Body of pancreas (tissue), 4 donors: ENCODE results near the gene RHOJ. TPM values are rescaled to one million over a fixed set of nuclear protein-coding genes. Genes with fewer than 3 reads are reported as not detected.

Experiments
- ATAC-seq: fragments of 150-250 bp; one replicate; pipeline ENCODE4 v1.9.1; 2016
- DNase-seq, 4 donors: peaks; one replicate each; pipeline ENCODE4 v3.0.0-alpha.2; 2019
- H3K27ac ChIP-seq, 4 donors: fragments of 200-600 bp; sonication (generic); 1 replicate in 3 of 4; 2 replicates in 1 of 4; pipeline versions ENCODE4 v1.5.1 to v1.6.1; 2016 to 2019; ENCODE audit warnings: mild to moderate bottlenecking in 1 of 4, mixed read lengths in 1 of 4, moderate library complexity in 1 of 4
- H3K27me3 ChIP-seq, 2 donors: fragments of 200-600 bp; sonication (generic); one replicate each; pipeline ENCODE4 v1.6.0; 2016; ENCODE audit warnings: mild to moderate bottlenecking in 1 of 2
- H3K36me3 ChIP-seq, 2 donors: fragments of 200-600 bp; sonication (generic); replicated peaks in 1 of 2; 2 replicates each; pipeline ENCODE4 v1.5.1; 2016; ENCODE audit warnings: low read depth in 2 of 2; ENCODE audit not compliant: insufficient read depth in 1 of 2
- H3K4me1 ChIP-seq: fragments of 200-600 bp; sonication (generic); one replicate; pipeline ENCODE4 v1.6.0; 2016
- H3K4me3 ChIP-seq, 2 donors: fragments of 200-600 bp; sonication (generic); 1 replicate in 1 of 2; 2 replicates in 1 of 2; pipeline ENCODE4 v1.5.1; 2016 to 2019
- H3K9me3 ChIP-seq, 3 donors: fragments of 200-600 bp; sonication (generic); 1 replicate in 2 of 3; 2 replicates in 1 of 3; pipeline ENCODE4 v1.5.1; 2016
- CTCF ChIP-seq, 7 experiments: fragments of 450-650 bp in 4 of 7; fragments of 200-600 bp in 3 of 7; sonication (generic) in 3 of 7; IDR thresholded peaks; one replicate each; pipeline ENCODE4 v1.5.1; 2016 to 2019; ENCODE audit warnings: antibody characterized with exemption in 7 of 7
- POLR2A ChIP-seq, 3 donors: fragments of 450-650 bp; IDR thresholded peaks; one replicate each; pipeline ENCODE4 v1.6.1; 2016; ENCODE audit warnings: antibody characterized with exemption in 3 of 3, mild to moderate bottlenecking in 2 of 3
- WGBS, 2 donors: methylation state at CpG; one replicate each; pipeline ENCODE4 v1.1.5; 2017; 5-methylcytosine and 5-hydroxymethylcytosine counted together
- intact Hi-C: fragments of 100-400 bp; cut with DNase I; formaldehyde crosslinking; loops from one replicate; pipeline ENCODE4 v1.15.1; 2023
- total RNA-seq, 2 donors: library from RNA; depleted of rRNA; stranded (reverse); fragments of >200 nt; gene quantifications; one replicate each; pipeline ENCODE4 v1.1.0, GENCODE V29; 2016

RHOJ gene
- total RNA-seq, 2 donors from 2014 or later: 4.2 to 7.3 TPM

- Histone ChIP-seq H3K4me1 (no peaks in the 10 kb centered on the region), H3K27ac (no peak within 1 kb of the TSS), H3K27me3 (no peaks in the 10 kb centered on the region), H3K36me3 (no peaks in the 10 kb centered on the region), H3K4me3 (no peak within 1 kb of the TSS), H3K9me3 (no peaks in the 10 kb centered on the region)
- TF ChIP-seq CTCF (IDR thresholded peaks at IDR 0.05): no peak
- no peak for TF ChIP-seq POLR2A (IDR thresholded peaks at IDR 0.05)
- DNase-seq (no peak), ATAC-seq (no peak)
- intact Hi-C loops: no loop called here
These were observed 114.6 kb downstream of the RHOJ start, which contains the start of gene GPHB5 for GRCh38 chr14:63318835-63319234. Gene GPHB5, minus strand, starts transcription at chr14:63318935. Its CDS starts 1,086 bp downstream, at chr14:63317849.

- Histone ChIP-seq H3K9me3 (no peaks in the 10 kb centered on the region), H3K36me3 (no peaks in the 10 kb centered on the region), H3K4me3 (no peak overlapping the region), H3K4me1 (no peaks in the 10 kb centered on the region), H3K27ac (no peak overlapping the region), H3K27me3 (no peaks in the 10 kb centered on the region)
- TF ChIP-seq CTCF (IDR thresholded peaks at IDR 0.05) (no peak), POLR2A (IDR thresholded peaks at IDR 0.05) (no peak)
- intact Hi-C loops: no loop called here
- WGBS, 2 donors: 90 to 93% methylated on average over 1 of the region's 1 CpG
- DNase-seq (no peak), ATAC-seq (no peak)
These were observed 118.2 kb downstream of the RHOJ start for GRCh38 chr14:63322472-63322871.

GRCh38 chr14:63322897-63323573 lies 118.8 kb downstream of the RHOJ start:
- intact Hi-C loops: no loop called here
- TF ChIP-seq POLR2A (IDR thresholded peaks at IDR 0.05) (no peak), CTCF (IDR thresholded peaks at IDR 0.05) (no peak)
- no peaks in the 10 kb centered on the region for H3K27me3 ChIP-seq
- no peaks in the 10 kb centered on the region for H3K4me1 ChIP-seq
- no peak overlapping the region for H3K4me3 ChIP-seq
- no peak overlapping the region for H3K27ac ChIP-seq
- H3K9me3 ChIP-seq: no peaks in the 10 kb centered on the region
- no peak for DNase-seq
- no peaks in the 10 kb centered on the region for H3K36me3 ChIP-seq
- no peak for ATAC-seq
- WGBS, 2 donors: 43 to 44% methylated on average over 9 of the region's 9 CpGs

- intact Hi-C loops: no loop called here
- WGBS, 2 donors: 84 to 88% methylated on average over 5 of the region's 5 CpGs
- H3K36me3 ChIP-seq: no peaks in the 10 kb centered on the region
- no peak overlapping the region for H3K4me3 ChIP-seq
- TF ChIP-seq POLR2A (IDR thresholded peaks at IDR 0.05) (no peak), CTCF (IDR thresholded peaks at IDR 0.05) (no peak)
- no peaks in the 10 kb centered on the region for H3K9me3 ChIP-seq
- DNase-seq (no peak), ATAC-seq (no peak)
- H3K27me3 ChIP-seq: no peaks in the 10 kb centered on the region
- no peaks in the 10 kb centered on the region for H3K4me1 ChIP-seq
- no peak overlapping the region for H3K27ac ChIP-seq
These were observed 122.6 kb downstream of the RHOJ start for GRCh38 chr14:63326840-63327239.
